Measurements from ENCODE around the gene BRSK2.

Gene BRSK2

GRCh38 chr11:1468002-1468401, 78.3 kb downstream of the BRSK2 start:
- no peak for DNase-seq
- Mint-ChIP-seq H3K4me1 (no peaks in the 10 kb centered on the region), H3K9me3 (no peaks in the 10 kb centered on the region), H3K27me3 (no peaks in the 10 kb centered on the region), H3K36me3 (peaks cover 8% of the 10 kb centered on the region), H3K27ac (no peak overlapping the region), H3K4me3 (no peak overlapping the region)
- CTCF ChIA-PET, result no interaction called here

DNA sequence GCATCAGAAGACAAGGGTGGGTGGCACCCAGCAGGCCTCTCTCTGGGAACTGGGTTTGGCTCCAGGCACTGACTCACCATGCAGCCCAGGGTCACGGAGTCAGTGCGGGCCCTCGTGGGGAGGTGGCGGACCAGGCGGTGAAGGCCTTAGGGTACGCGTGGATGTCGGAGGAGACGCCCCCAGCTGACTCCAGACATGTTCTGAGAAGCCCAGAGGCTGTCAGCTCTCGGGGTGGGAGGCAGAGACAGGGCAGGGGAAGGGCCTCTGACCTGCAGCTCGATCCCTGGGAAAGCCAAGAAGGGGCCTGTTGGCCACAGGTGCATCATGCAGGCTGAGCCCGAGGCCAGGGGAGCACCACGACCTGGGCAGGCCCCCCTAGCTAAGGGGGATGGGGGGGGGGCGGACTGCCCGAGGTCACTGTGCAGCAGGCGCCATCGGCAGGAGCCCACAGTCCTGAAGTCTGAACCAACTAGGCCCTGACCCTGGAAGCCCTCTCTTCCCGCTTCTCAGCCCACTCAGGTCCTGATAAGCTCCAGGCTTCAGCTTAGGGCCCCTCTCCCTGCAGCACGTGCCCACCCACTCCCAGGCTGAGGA, 78.8 kb downstream of the BRSK2 start:
- Mint-ChIP-seq H3K4me3 (no peak overlapping the region), H3K36me3 (peaks cover 8% of the 10 kb centered on the region), H3K27me3 (no peaks in the 10 kb centered on the region), H3K27ac (no peak overlapping the region), H3K9me3 (no peaks in the 10 kb centered on the region), H3K4me1 (no peaks in the 10 kb centered on the region)
- no peak for DNase-seq
- CTCF ChIA-PET, result no interaction called here

DNA sequence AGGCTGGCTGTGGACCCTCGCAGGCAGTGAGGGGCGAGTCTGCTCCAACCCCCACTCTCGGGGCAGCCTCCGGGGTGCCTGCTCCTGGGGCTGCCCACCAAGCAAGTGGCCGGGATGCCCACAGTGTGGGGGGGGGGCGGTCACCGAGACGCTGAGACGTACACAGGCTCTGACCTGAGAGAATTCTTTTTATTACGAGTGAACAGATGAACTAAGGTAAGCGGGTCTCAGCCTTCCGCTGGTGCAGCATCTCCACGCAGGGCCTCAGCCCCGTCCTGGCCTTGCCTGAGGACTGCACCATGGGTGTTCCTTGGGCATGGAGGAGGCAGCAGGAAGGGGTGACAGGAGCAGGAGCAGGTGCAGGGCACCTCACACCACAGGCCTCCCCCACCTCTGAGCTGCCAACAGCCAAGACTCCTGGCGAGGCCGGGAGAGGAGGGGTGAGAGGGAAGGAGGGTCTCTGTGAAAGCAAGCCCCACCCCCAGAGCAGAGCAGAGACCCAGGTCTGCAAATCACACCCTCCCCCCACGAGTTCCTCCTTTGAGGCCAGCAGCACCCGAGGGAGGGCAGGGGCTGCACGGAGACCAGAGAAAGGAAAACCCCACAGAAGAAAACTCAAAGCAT, 79.7 kb downstream of the BRSK2 start:
- H3K27ac Mint-ChIP-seq, result no peak overlapping the region
- CTCF ChIA-PET, result no interaction called here
- H3K4me3 Mint-ChIP-seq, result no peak overlapping the region
- peaks cover 12% of the 10 kb centered on the region for H3K36me3 Mint-ChIP-seq
- DNase-seq, result no peak
- no peaks in the 10 kb centered on the region for H3K27me3 Mint-ChIP-seq
- H3K4me1 Mint-ChIP-seq, result no peaks in the 10 kb centered on the region
- no peaks in the 10 kb centered on the region for H3K9me3 Mint-ChIP-seq

DNA sequence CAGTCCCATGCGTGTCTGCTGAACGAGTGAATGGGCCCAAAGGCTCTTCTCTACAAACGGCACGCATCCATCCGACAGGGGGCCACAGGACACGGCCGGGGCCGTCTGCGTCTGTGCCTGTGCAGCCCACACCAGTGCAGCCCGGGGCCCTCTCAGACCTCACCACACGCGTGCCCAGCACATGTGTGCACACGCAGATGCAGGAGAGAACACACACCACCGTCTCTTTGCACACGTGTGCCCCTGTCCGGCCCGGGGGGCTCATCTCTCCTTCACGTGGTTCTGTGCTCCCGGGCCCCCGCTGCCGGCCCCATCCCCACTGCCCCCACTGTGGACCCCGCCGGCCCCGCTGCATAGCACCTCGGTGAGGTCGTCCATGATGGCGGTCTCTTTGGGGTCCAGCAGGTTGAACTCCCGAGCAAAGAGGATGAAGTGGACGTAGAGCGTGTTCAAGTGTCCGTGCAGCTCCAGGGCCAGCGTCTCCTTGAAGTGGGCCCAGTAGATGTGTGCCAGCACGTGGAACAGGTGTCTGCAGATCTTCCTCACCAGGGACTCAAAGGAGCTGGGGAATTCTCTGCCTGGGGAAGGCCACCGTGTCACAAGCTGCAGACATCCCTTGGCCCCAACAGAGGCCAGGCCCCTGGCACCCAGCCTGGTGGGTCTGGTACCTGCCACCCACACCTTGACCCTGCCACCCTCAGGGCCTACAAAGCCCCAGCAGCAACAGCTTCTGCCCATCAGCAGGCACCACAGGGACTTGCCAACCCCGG, 80.4 kb downstream of the BRSK2 start:
- CTCF ChIA-PET, result no interaction called here
- H3K4me3 Mint-ChIP-seq, result no peak overlapping the region
- DNase-seq, result no peak
- H3K27ac Mint-ChIP-seq, result no peak overlapping the region
- peaks cover 12% of the 10 kb centered on the region for H3K36me3 Mint-ChIP-seq
- H3K4me1 Mint-ChIP-seq, result no peaks in the 10 kb centered on the region
- no peaks in the 10 kb centered on the region for H3K27me3 Mint-ChIP-seq
- no peaks in the 10 kb centered on the region for H3K9me3 Mint-ChIP-seq

DNA sequence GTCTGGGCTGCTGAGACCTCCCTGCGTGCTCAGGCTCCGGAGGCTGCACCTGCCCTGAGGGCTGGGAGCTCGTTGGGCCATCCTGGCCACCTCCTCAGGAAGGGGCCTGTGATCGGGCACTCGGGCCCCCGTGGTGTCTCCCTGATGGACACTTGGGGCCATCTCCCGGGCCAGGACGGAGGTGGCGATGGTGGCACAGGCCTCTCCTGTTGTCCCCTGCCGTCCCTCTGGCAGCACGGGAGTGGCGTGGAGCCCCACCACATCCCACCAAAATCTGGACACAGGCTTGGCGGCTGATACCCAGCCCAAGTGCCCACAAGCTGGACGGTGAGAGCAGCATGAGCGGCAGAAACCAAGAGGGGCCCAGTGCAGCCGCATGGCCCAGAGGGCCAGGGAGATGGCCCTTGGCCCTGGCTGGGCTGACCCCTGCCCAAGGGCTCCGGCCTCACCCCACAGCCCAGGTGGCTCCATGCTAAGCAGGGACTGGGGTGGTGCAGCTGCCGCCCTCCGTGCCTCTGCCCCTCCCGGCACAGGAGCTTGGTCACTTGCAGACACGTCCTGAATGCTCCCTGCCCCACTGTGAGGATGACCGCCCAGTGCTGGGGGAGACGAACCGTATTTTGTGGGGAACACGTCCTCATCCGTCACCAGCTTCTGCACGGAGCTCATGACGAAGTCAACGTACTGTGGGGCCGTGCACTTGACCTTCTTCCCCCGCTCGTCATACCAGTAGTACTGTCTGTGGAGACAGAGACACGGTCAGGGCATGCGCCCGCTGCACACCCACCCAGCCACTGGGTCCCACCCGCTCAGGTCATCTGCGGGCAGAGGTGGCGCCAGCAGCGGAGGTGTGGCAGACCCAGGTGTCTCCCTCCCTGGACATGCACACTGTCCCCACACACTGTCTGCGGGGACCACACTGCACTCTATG, 81.2 kb downstream of the BRSK2 start:
- no peaks in the 10 kb centered on the region for H3K9me3 Mint-ChIP-seq
- peaks cover 9% of the 10 kb centered on the region for H3K36me3 Mint-ChIP-seq
- CTCF ChIA-PET, result no interaction called here
- H3K27me3 Mint-ChIP-seq, result no peaks in the 10 kb centered on the region
- H3K4me1 Mint-ChIP-seq, result no peaks in the 10 kb centered on the region
- H3K4me3 Mint-ChIP-seq, result no peak overlapping the region
- DNase-seq, result no peak
- H3K27ac Mint-ChIP-seq, result no peak overlapping the region

DNA sequence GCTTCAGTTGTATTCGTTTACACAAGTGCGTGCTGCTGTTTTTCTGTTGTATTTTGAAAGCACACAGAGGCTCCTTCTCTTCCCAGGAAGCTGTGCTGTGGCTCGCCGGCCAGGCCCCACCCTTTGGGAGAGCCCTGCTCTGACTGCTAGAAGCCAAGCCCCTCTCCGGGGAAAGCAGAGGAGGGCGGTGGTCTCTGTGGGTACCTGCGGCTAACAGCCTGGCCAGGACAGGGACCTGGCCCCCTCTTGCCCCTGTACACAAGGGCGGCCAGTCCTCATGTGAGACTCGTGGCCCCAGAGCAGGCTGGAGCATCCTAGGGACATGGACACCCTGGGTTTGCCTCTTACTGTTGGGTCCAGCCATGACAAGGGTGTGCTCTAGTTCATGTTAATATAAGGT, 82.0 kb downstream of the BRSK2 start:
- CTCF ChIA-PET, result no interaction called here
- no peaks in the 10 kb centered on the region for H3K9me3 Mint-ChIP-seq
- DNase-seq, result no peak
- H3K4me3 Mint-ChIP-seq, result no peak overlapping the region
- no peak overlapping the region for H3K27ac Mint-ChIP-seq
- H3K27me3 Mint-ChIP-seq, result no peaks in the 10 kb centered on the region
- H3K4me1 Mint-ChIP-seq, result no peaks in the 10 kb centered on the region
- peaks cover 11% of the 10 kb centered on the region for H3K36me3 Mint-ChIP-seq

DNA sequence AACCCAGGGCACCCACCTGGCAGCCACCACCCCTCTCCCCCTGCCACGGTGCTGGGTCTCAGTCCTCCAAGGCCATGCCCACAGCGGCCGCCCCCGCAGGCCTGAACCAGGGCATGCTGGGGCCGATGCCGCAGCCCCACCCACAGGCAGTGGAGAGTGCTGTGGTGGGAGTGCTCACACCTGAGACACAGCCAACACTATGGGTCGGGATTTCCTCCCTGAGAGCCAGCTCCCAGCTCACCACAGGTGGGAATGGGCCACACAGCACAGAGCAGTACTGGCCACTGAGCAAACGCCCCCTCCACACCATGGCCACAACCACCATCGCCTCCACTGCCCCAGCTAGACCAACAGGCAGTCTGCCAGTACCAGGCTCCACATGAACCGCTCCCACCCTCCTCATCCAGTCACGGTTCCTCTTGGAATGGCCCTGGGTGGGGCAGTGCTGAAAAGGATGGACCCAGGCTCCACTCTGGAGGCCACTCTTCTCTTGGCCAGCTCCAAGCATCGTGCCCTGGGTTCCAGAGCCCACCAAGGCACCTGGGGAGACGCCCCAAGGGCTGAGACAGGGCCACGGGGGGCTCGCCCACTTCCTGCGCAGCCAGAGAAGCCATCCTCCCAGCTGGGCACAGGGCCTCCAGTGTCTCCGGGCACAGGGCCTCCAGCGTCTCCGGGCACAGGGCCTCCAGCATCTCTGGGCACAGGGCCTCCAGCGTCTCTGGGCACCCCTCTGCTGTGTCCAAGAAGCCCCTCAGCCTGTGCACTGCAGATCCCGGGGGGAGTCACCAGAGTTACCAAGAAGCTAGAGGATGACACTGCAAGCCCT, 82.7 kb downstream of the BRSK2 start:
- Mint-ChIP-seq H3K27me3 (no peaks in the 10 kb centered on the region), H3K27ac (no peak overlapping the region), H3K9me3 (no peaks in the 10 kb centered on the region), H3K36me3 (peaks cover 11% of the 10 kb centered on the region), H3K4me1 (no peaks in the 10 kb centered on the region), H3K4me3 (no peak overlapping the region)
- CTCF ChIA-PET, result no interaction called here
- DNase-seq, result no peak

DNA sequence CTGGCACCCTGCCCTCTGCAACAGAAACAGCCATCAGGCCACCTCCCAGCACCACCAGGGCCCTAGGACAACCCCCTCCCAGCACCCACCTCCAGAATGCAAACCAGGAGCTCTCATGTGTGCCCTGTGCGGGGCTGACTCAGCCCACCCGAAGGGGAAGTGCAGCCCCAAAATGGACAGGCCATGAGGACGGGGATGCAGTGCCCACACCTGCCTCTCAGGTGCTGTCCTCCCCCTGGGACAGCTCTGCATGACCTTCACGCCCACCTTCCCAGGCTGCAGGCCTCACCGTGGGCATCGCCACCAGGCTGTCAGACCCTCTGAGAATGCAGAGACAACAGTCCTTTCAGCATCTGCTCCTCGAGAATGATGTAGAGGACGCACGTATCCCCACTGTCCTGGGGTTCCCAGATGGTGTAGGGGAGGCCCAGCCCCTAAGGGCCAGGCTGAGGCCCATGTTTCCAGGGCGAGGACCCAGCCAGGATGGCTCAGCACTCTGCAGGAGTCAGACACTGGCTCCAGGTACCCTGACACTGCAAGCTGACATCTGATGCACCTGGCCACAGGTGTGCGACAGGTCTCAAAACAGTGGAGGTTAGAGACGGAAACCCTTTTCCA, 83.4 kb downstream of the BRSK2 start:
- Mint-ChIP-seq H3K36me3 (peaks cover 10% of the 10 kb centered on the region), H3K4me3 (no peak overlapping the region), H3K27me3 (no peaks in the 10 kb centered on the region), H3K4me1 (no peaks in the 10 kb centered on the region), H3K9me3 (no peaks in the 10 kb centered on the region), H3K27ac (peak overlapping the region; percentile 30)
- CTCF ChIA-PET, result no interaction called here
- DNase-seq, result no peak

GRCh38 chr11:1473786-1474185, 84.1 kb downstream of the BRSK2 start:
- Mint-ChIP-seq H3K27me3 (no peaks in the 10 kb centered on the region), H3K27ac (no peak overlapping the region), H3K9me3 (no peaks in the 10 kb centered on the region)

GRCh38 chr11:1475841-1476240, 86.1 kb downstream of the BRSK2 start:
- no peak overlapping the region for H3K4me3 Mint-ChIP-seq
- no peak for DNase-seq
- H3K27me3 Mint-ChIP-seq, result no peaks in the 10 kb centered on the region
- H3K4me1 Mint-ChIP-seq, result no peaks in the 10 kb centered on the region
- CTCF ChIA-PET, result no interaction called here
- H3K36me3 Mint-ChIP-seq, result peaks cover 21% of the 10 kb centered on the region
- H3K27ac Mint-ChIP-seq, result no peak overlapping the region
- no peaks in the 10 kb centered on the region for H3K9me3 Mint-ChIP-seq

More at GRCh38 chr11:1473786-1474185, 84.1 kb downstream of the BRSK2 start:
- CTCF ChIA-PET, result no interaction called here
- Mint-ChIP-seq H3K4me1 (no peaks in the 10 kb centered on the region), H3K36me3 (peaks cover 15% of the 10 kb centered on the region), H3K4me3 (no peak overlapping the region)
- no peak for DNase-seq

GRCh38 chr11:1476940-1477736, 87.4 kb downstream of the BRSK2 start:
- peaks cover 19% of the 10 kb centered on the region for H3K36me3 Mint-ChIP-seq
- CTCF ChIA-PET, result no interaction called here
- no peaks in the 10 kb centered on the region for H3K27me3 Mint-ChIP-seq
- DNase-seq, result no peak
- H3K4me3 Mint-ChIP-seq, result no peak overlapping the region
- no peaks in the 10 kb centered on the region for H3K4me1 Mint-ChIP-seq
- H3K27ac Mint-ChIP-seq, result peak overlapping the region; percentile 56
- H3K9me3 Mint-ChIP-seq, result no peaks in the 10 kb centered on the region

DNA sequence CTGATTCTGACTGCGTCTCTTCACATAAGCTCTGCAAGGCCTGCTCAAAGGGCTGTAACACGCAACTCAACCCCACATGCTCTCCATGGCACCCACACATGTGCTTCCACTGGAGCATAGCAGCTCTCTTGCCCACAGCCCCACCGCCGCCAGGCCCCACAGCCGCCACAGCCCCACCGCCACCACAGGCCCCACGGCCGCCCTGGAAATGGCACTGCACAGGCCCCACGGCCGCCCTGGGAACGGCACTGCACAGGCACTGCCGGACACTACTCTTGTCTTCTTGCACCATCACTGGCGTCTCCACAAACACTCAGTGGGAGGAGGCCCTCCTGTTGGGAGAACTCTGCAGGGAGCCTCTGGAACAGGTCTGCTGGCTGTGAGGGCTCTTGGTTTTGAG, 88.3 kb downstream of the BRSK2 start:
- Mint-ChIP-seq H3K4me1 (no peaks in the 10 kb centered on the region), H3K27ac (no peak overlapping the region), H3K36me3 (peaks cover 19% of the 10 kb centered on the region), H3K9me3 (no peaks in the 10 kb centered on the region), H3K27me3 (no peaks in the 10 kb centered on the region), H3K4me3 (no peak overlapping the region)
- CTCF ChIA-PET, result no interaction called here
- DNase-seq, result no peak

DNA sequence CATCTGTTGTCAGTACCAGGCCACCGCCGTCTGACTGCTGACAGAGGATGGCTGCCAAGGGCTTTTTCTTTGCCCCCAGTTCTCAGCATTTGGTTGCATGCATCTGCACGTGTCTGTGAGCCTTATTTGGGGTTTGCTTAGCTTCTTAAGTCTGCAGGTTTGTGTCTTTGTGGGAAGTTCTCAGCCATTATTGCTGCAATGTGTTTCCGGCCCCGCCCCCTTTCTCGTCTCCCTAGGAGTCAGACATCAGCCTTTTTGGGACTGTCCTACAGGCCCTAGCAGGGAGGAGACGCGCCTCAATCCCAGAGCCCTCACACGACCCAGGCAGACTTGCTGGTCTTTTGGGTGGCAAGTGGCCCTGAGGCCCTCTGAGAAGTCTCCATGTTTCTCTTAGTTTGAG, 88.8 kb downstream of the BRSK2 start:
- H3K27ac Mint-ChIP-seq, result no peak overlapping the region
- no peaks in the 10 kb centered on the region for H3K27me3 Mint-ChIP-seq
- peaks cover 19% of the 10 kb centered on the region for H3K36me3 Mint-ChIP-seq
- H3K9me3 Mint-ChIP-seq, result no peaks in the 10 kb centered on the region
- H3K4me1 Mint-ChIP-seq, result no peaks in the 10 kb centered on the region
- no peak overlapping the region for H3K4me3 Mint-ChIP-seq
- CTCF ChIA-PET, result no interaction called here
- no peak for DNase-seq
